LHCN-M2 (cell line): ENCODE results near the gene ACSL6. TPM values are rescaled to one million over a fixed set of nuclear protein-coding genes. Genes with fewer than 3 reads are reported as not detected.

Experiments
- DNase-seq: peaks from one replicate; pipeline ENCODE4 v3.0.0-alpha.2; 2012; ENCODE audit warnings: low read depth
- total RNA-seq: library from RNA; depleted of rRNA; stranded (reverse); fragments of >200 nt; gene quantifications from 2 replicates; pipeline ENCODE4 v1.2.3, GENCODE V29; 2014

Gene ACSL6
- total RNA-seq, 1 experiment from 2014 or later = not detected

DNA sequence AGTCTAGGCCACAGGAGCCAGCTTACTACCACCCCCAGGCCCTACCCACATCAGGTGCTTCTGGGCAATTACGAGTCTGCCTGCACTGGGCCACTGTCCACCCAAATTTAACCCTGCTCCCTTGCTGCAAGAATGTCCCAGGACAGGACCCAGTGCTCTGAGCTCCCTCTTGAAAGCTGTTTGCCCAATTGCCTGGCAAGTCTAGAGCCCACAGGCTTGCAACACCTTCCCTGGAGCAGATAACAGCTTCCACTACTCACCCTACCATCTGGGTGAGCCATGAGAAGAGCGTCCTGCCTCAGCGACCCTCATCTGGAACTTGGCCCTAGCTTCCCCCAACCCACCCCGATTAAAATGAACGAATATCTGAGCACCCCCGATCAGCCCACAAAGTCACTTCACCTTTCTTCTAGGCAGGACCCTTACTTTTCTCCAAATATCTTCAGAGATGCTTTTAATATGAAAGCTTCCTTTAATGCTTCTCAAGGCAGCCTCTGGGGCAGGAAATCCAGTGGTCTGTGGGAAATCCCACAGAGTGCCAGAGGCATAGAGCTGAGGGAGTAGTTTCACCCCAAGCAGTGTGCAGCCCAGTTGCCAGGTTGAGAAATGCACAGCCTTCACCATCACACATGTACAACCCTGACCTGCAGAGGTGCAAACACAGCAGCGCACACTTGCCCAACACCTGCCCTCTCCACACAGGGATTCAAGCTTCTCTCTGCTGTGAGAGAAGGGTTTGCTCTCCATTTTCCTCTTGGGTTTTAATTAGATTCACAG lies 10.6 kb downstream of the ACSL6 start:
- no peak for DNase-seq

- DNase-seq = no peak
Measured at GRCh38 chr5:132000241-132000490, 11.3 kb downstream of the ACSL6 start.

DNA sequence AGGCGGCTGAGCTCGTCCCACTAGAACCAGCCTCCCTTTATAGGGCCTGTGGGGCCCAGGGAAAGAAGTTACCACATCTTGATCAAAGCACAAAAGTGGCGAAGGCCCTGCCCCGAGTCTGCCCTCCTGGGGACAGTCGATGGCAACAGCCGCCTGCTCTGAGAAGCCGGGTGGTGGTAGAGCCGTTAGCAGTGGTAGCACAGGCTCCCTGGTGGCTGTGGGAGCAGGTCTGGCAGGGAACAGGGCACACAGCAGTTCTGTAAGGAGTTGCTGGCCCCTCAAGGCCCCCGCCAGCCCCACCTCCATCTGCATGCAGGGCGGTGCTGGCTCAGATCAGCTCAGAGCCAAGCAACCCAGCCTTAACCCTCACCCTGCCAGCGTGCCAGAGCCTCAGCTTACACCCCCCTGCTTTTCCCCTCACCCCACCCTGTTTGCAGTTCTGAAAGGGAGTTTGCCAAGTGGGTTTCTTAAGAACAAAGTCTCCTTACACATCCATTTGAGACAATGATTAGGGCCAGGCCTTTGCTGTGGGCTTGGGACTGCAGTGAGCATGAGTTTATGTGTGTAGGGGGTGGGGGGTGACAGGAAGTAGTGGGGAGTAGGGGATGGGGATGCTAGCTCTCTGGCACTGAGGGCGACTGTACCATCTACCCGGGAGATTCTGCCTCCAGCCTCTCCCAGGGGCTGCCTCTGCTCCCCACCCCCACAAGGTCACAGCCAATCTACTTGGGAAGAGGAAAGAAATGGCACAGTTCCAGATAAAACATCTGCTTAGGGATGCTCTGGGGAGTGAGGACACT lies 11.8 kb downstream of the ACSL6 start:
- DNase-seq = no peak

DNA sequence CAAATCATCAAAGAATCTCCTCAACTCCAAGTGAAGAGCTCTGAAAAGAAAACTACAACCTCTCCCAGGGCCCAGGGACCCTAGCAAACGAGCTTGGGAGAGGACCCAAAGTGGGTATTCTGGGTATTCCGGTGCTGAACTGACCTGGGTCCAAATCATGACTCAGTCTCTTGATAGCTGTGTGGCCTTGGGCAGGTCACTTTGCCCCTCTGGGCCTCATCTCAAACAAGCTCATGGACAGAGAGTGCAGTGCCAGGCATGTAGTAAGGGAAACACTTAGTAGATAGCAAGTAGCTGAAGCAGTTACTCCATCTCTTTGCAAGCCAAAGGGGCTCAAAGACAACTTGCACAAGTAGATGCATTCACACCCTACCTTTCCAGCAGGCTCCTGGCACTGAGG lies 12.4 kb downstream of the ACSL6 start:
- DNase-seq = no peak

GRCh38 chr5:131998431-131999040 lies 12.9 kb downstream of the ACSL6 start:
- no peak for DNase-seq

- DNase-seq = no peak
Measured at GRCh38 chr5:131997727-131998117, 13.7 kb downstream of the ACSL6 start.

DNA sequence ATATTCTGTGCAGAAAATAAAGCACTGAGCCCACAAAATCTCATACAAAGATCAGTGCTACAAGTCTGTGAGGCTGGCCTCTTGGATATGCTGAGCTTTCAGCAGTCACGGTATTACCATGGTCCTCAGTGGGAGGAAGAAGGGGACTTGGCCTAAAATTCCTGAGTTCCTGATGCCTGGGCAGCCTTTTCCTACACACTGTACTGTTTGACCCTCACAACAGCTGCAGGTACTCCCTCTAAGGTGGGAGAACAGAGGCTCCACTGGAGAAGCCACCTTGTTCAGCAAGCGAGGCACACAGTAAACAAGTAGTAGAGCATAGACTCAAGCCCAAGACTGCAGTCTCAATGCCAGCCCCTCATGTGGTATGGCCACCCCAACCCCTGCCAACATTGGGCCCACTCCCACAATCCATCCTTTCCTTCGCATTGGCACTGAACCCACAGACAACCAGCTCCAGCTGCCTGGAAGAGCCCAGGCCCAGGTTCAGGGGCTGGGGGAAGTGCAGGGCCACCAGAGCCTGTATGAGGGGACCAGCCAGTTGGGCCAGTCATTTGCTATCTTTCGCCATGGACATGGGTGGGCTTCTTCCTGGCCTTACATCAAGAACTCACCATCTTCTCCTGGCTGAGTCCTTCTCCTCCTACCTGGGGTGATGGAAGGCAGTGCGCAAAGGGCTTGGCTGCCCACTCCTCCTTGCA lies 14.3 kb downstream of the ACSL6 start:
- no peak for DNase-seq

DNA sequence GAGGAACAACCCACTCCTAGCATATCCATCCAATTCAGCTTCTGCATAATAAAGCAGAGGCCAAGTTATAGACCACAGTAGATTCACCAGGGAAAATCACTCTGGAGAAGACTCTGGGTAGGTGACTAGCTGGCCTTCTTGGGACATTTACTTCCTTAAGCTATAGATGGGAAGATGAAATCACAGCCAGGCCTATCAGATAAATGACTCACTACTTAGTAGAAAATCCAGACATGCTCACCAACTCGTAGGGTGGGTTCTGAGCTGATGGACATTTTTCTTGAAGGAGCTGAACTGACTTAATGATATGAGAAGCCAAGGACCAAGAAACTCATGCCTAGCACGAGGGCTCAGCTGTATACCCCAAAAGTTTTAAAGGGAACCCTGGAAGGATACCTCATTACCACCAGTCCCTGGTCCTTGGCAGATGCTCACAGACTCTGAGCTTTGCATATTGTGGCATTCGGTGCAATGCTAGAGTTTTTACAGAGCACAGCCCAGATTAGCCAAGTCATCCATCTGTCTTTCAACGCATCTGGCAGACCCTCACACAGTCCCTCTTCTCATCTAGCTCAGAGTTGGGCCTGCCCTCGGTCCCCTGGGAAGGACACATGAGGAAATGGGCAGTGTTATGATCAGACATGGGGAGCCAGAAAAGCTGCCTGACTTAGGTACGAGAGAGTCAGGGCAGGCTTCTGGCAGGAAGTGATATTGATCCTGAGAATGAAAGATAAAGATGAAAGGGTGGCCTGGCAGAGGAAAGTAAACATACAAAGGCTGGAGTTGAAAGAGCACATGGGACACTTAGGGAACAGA lies 15.0 kb downstream of the ACSL6 start:
- no peak for DNase-seq

DNA sequence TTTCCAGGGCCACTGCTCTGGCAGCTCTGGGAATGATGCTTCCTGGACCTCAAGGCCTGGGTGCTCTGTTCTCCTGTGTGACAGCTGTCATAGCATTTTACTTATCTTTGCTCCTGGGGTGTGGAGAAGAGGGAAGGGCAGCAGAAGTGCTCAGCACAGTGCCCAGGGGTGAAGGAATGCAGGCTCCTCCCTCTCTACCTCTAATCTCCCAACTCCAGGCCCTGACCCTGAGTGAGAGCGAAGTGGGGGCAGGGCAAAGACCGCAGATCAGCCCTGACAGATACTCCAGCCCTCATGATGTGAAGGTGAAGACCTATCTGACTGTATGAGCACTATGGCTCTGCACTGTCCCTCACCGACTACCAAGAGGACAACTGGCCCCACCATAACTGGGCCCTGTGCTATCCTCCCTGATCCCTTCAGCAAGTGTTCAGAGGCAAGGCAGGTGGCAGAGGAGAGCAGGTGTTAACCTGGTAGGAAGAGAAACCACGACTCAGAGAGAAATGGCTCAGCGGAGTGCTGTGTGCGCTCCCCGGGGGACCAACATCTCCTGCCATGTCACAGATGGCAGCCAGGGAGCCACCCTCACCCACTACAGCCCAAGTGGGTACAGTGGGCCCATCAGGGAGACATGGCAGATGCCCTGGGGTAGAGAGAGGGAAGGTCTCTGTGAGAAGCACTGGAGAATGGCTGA lies 16.8 kb downstream of the ACSL6 start:
- no peak for DNase-seq

DNA sequence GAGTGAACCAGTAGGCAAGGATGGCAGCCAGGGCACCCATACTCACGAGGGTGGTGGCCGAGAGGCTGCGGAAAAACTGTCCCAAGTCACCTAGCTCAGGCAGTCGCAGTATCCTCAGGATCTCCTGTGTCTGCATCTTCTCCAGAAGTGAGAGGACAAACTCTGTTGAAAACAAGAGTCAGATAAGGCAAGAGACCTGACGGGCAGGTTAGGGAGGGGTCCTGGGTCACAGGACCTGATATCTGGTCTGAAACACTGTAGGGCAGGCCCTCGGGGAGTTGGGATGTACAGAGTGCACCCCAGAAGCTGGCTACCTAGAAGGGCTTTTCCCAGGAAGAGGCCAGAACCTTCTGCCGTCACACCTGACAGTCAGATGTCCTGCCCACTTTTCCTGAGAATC lies 17.4 kb downstream of the ACSL6 start:
- no peak for DNase-seq

DNA sequence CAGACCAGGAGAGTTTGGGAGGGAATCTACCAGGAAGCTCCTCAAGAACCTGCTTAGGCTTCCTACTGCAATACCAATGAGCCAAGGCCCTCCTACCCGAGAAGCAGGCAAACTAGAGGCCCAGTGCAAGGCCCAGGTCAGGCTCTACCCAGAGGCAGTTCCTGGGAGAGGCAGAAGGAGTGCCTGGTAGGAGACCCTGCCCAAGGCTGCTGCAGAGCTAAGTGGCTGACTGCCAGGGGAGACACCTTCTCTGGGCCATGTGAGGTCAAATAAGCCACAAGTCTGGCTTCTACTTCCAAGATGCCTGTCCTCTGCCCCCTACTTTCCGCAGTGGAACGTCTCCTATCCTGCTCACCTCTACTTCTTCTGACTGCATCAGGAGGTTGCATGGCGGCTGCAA lies 17.8 kb downstream of the ACSL6 start:
- DNase-seq = no peak

DNA sequence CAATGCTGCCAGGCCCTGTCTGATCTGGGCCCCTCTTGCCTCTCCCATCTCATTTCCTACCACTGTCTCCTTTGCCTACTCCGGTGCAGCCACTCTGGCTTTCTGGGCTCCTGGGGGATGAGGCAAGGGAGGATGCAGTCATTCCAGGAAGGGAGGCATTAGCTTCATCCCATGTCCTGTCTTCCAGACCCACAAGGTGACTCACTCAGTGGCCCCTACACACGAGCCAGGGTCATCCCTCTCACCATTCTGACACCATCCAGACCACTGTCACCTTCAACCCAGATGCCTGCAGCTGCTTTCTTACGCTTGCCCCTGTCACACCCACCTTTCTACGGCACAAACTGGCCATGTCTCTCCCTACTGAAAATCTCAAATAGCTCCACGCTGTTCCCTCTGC lies 19.1 kb downstream of the ACSL6 start:
- DNase-seq = no peak

- no peak for DNase-seq
Measured at GRCh38 chr5:131991593-131992324, 19.7 kb downstream of the ACSL6 start.

- DNase-seq = no peak
Measured at GRCh38 chr5:131990716-131991115, 20.7 kb downstream of the ACSL6 start.

- DNase-seq = no peak
Measured at GRCh38 chr5:131988601-131989000, 22.9 kb downstream of the ACSL6 start.

GRCh38 chr5:131987251-131987650 lies 24.2 kb downstream of the ACSL6 start:
- no peak for DNase-seq

- DNase-seq = peak; percentile 19
Measured at GRCh38 chr5:131986161-131986912, 25.1 kb downstream of the ACSL6 start.

- no peak for DNase-seq
Measured at GRCh38 chr5:131984956-131985665, 26.3 kb downstream of the ACSL6 start.
